Measurements from ENCODE around the gene PCSK4.

Gene PCSK4

GRCh38 chr19:1455336-1456120 lies 34.6 kb downstream of the PCSK4 start:
- Histone ChIP-seq H3K4me1 (ENCODE audit: control insufficient read depth in 2 of 2, insufficient read depth in 2 of 2, low read length in 2 of 2) (peaks cover 8 to 9% of the 10 kb centered on the region in 2 donors), H3K4me3 (ENCODE audit: low read length in 2 of 2) (no peak overlapping the region), H3K36me3 (ENCODE audit: control insufficient read depth in 2 of 2, insufficient read depth in 2 of 2, low read length in 2 of 2) (no peaks in the 10 kb centered on the region), H3K9me3 (ENCODE audit: control insufficient read depth in 2 of 2, low read length in 2 of 2) (no peaks in the 10 kb centered on the region), H3K27ac (ENCODE audit: low read depth in 2 of 2, low read length in 2 of 2) (no peak overlapping the region), H3K9ac (ENCODE audit: low read depth in 1 of 2, low read length in 2 of 2) (no peak overlapping the region), H3K27me3 (ENCODE audit: control insufficient read depth in 2 of 2, insufficient read depth in 2 of 2, low read length in 2 of 2) (peaks cover 43 to 63% of the 10 kb centered on the region in 2 donors)

GRCh38 chr19:1455002-1455335 lies 35.2 kb downstream of the PCSK4 start:
- peaks cover 8 to 9% of the 10 kb centered on the region in 2 donors for H3K4me1 ChIP-seq (ENCODE audit: control insufficient read depth in 2 of 2, insufficient read depth in 2 of 2, low read length in 2 of 2)
- H3K4me3 ChIP-seq (ENCODE audit: low read length in 2 of 2): no peak overlapping the region
- H3K36me3 ChIP-seq (ENCODE audit: control insufficient read depth in 2 of 2, insufficient read depth in 2 of 2, low read length in 2 of 2): no peaks in the 10 kb centered on the region
- no peak overlapping the region for H3K27ac ChIP-seq (ENCODE audit: low read depth in 2 of 2, low read length in 2 of 2)
- peaks cover 46 to 68% of the 10 kb centered on the region in 2 donors for H3K27me3 ChIP-seq (ENCODE audit: control insufficient read depth in 2 of 2, insufficient read depth in 2 of 2, low read length in 2 of 2)
- no peak overlapping the region for H3K9ac ChIP-seq (ENCODE audit: low read depth in 1 of 2, low read length in 2 of 2)
- no peaks in the 10 kb centered on the region for H3K9me3 ChIP-seq (ENCODE audit: control insufficient read depth in 2 of 2, low read length in 2 of 2)

- H3K9me3 ChIP-seq (ENCODE audit: control insufficient read depth in 2 of 2, low read length in 2 of 2): no peaks in the 10 kb centered on the region
- no peak overlapping the region for H3K27ac ChIP-seq (ENCODE audit: low read depth in 2 of 2, low read length in 2 of 2)
- H3K9ac ChIP-seq (ENCODE audit: low read depth in 1 of 2, low read length in 2 of 2): no peak overlapping the region
- peaks cover 8 to 9% of the 10 kb centered on the region in 2 donors for H3K4me1 ChIP-seq (ENCODE audit: control insufficient read depth in 2 of 2, insufficient read depth in 2 of 2, low read length in 2 of 2)
- peaks cover 49 to 72% of the 10 kb centered on the region in 2 donors for H3K27me3 ChIP-seq (ENCODE audit: control insufficient read depth in 2 of 2, insufficient read depth in 2 of 2, low read length in 2 of 2)
- no peak overlapping the region for H3K4me3 ChIP-seq (ENCODE audit: low read length in 2 of 2)
- H3K36me3 ChIP-seq (ENCODE audit: control insufficient read depth in 2 of 2, insufficient read depth in 2 of 2, low read length in 2 of 2): no peaks in the 10 kb centered on the region
Measured at GRCh38 chr19:1453525-1454364, 36.4 kb downstream of the PCSK4 start.

GRCh38 chr19:1452802-1453524 lies 37.2 kb downstream of the PCSK4 start:
- H3K27me3 ChIP-seq (ENCODE audit: control insufficient read depth in 2 of 2, insufficient read depth in 2 of 2, low read length in 2 of 2): peaks cover 46 to 69% of the 10 kb centered on the region in 2 donors
- no peak overlapping the region for H3K9ac ChIP-seq (ENCODE audit: low read depth in 1 of 2, low read length in 2 of 2)
- H3K4me1 ChIP-seq (ENCODE audit: control insufficient read depth in 2 of 2, insufficient read depth in 2 of 2, low read length in 2 of 2): peaks cover 8 to 9% of the 10 kb centered on the region in 2 donors

GRCh38 chr19:1451916-1452801 lies 38.0 kb downstream of the PCSK4 start:
- Histone ChIP-seq H3K4me1 (ENCODE audit: control insufficient read depth in 2 of 2, insufficient read depth in 2 of 2, low read length in 2 of 2) (peaks cover 8 to 9% of the 10 kb centered on the region in 2 donors), H3K27ac (ENCODE audit: low read depth in 2 of 2, low read length in 2 of 2) (no peak overlapping the region), H3K4me3 (ENCODE audit: low read length in 2 of 2) (no peak overlapping the region), H3K9me3 (ENCODE audit: control insufficient read depth in 2 of 2, low read length in 2 of 2) (no peaks in the 10 kb centered on the region), H3K27me3 (ENCODE audit: control insufficient read depth in 2 of 2, insufficient read depth in 2 of 2, low read length in 2 of 2) (peaks cover 50 to 70% of the 10 kb centered on the region in 2 donors), H3K36me3 (ENCODE audit: control insufficient read depth in 2 of 2, insufficient read depth in 2 of 2, low read length in 2 of 2) (no peaks in the 10 kb centered on the region), H3K9ac (ENCODE audit: low read depth in 1 of 2, low read length in 2 of 2) (no peak overlapping the region)

More at GRCh38 chr19:1452802-1453524, 37.2 kb downstream of the PCSK4 start:
- no peak overlapping the region for H3K27ac ChIP-seq (ENCODE audit: low read depth in 2 of 2, low read length in 2 of 2)
- H3K9me3 ChIP-seq (ENCODE audit: control insufficient read depth in 2 of 2, low read length in 2 of 2): no peaks in the 10 kb centered on the region
- no peak overlapping the region for H3K4me3 ChIP-seq (ENCODE audit: low read length in 2 of 2)
- H3K36me3 ChIP-seq (ENCODE audit: control insufficient read depth in 2 of 2, insufficient read depth in 2 of 2, low read length in 2 of 2): no peaks in the 10 kb centered on the region

DNA sequence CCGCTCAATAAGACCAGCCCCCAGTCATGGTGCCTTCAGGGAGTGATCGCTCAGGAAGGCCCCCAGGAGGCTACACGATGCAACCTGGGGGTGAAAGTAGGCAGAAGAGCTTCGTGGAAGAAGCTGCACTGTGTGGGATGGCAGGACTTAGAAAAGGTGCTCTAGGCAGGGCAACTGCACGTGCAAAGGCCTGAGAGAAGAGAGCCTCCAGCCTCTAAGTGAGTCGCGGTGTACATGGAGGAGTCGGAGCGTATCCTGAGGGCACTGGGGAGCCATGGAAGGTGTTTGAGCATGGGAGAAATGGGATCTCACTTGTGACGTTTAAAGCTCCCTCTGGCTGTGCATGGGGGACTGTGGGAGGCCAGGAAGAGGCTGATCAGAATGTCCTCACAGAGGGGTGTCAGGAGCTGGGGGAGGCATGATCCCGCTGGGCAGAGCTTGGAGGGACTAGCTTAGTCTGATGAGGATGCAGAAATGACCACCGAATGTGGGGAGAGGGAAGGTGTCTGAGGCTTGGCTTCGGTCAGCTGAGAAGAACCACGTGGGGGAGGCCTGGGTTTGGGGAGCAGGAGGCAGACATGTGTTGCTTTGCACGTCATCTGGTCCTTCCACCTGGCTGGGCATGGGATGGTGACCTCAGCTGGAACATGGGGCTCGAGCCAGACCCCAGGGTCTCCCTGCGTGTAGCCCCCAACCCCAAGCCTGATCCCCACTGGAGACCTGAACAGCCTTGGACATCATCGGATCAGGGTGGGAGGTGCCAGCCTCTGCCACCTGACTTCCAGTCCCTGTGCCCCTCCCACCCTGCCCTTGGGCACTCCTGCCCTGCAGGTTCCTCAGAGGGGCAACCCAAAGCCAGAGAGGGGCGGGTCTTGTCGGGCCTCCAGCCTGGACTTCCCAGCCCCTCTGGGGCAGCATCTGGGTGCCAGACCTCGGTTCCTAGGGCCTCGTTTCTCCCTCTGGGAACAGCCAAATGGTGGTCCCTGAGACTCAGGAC lies 39.1 kb downstream of the PCSK4 start:
- H3K4me3 ChIP-seq (ENCODE audit: low read length in 2 of 2): no peak overlapping the region
- H3K9me3 ChIP-seq (ENCODE audit: control insufficient read depth in 2 of 2, low read length in 2 of 2): no peaks in the 10 kb centered on the region
- no peak overlapping the region for H3K27ac ChIP-seq (ENCODE audit: low read depth in 2 of 2, low read length in 2 of 2)
- H3K36me3 ChIP-seq (ENCODE audit: control insufficient read depth in 2 of 2, insufficient read depth in 2 of 2, low read length in 2 of 2): no peaks in the 10 kb centered on the region
- H3K9ac ChIP-seq (ENCODE audit: low read depth in 1 of 2, low read length in 2 of 2): no peak overlapping the region
- peaks cover 49 to 74% of the 10 kb centered on the region in 2 donors for H3K27me3 ChIP-seq (ENCODE audit: control insufficient read depth in 2 of 2, insufficient read depth in 2 of 2, low read length in 2 of 2)
- H3K4me1 ChIP-seq (ENCODE audit: control insufficient read depth in 2 of 2, insufficient read depth in 2 of 2, low read length in 2 of 2): peaks cover 5 to 7% of the 10 kb centered on the region in 2 donors

GRCh38 chr19:1449467-1450442 lies 40.4 kb downstream of the PCSK4 start, which contains the start of gene APC2:
TSS of gene APC2 (plus strand) at chr19:1450121. CDS start at chr19:1453002, 2,881 bp downstream.
- no peaks in the 10 kb centered on the region for H3K9me3 ChIP-seq (ENCODE audit: control insufficient read depth in 2 of 2, low read length in 2 of 2)
- no peak within 1 kb of the TSS for H3K9ac ChIP-seq (ENCODE audit: low read depth in 1 of 2, low read length in 2 of 2)
- no peaks in the 10 kb centered on the region for H3K36me3 ChIP-seq (ENCODE audit: control insufficient read depth in 2 of 2, insufficient read depth in 2 of 2, low read length in 2 of 2)
- peaks cover 7 to 8% of the 10 kb centered on the region in 2 donors for H3K4me1 ChIP-seq (ENCODE audit: control insufficient read depth in 2 of 2, insufficient read depth in 2 of 2, low read length in 2 of 2)
- H3K27me3 ChIP-seq (ENCODE audit: control insufficient read depth in 2 of 2, insufficient read depth in 2 of 2, low read length in 2 of 2): peaks cover 51 to 69% of the 10 kb centered on the region in 2 donors
- no peak within 1 kb of the TSS for H3K27ac ChIP-seq (ENCODE audit: low read depth in 2 of 2, low read length in 2 of 2)
- H3K4me3 ChIP-seq (ENCODE audit: low read length in 2 of 2): no peak within 1 kb of the TSS

- Histone ChIP-seq H3K9me3 (ENCODE audit: control insufficient read depth in 2 of 2, low read length in 2 of 2) (no peaks in the 10 kb centered on the region), H3K27ac (ENCODE audit: low read depth in 2 of 2, low read length in 2 of 2) (no peak overlapping the region), H3K9ac (ENCODE audit: low read depth in 1 of 2, low read length in 2 of 2) (no peak overlapping the region), H3K36me3 (ENCODE audit: control insufficient read depth in 2 of 2, insufficient read depth in 2 of 2, low read length in 2 of 2) (no peaks in the 10 kb centered on the region), H3K27me3 (ENCODE audit: control insufficient read depth in 2 of 2, insufficient read depth in 2 of 2, low read length in 2 of 2) (peaks cover 43 to 58% of the 10 kb centered on the region in 2 donors), H3K4me1 (ENCODE audit: control insufficient read depth in 2 of 2, insufficient read depth in 2 of 2, low read length in 2 of 2) (peaks cover 7 to 9% of the 10 kb centered on the region in 2 donors), H3K4me3 (ENCODE audit: low read length in 2 of 2) (no peak overlapping the region)
Measured at GRCh38 chr19:1447944-1448343, 42.2 kb downstream of the PCSK4 start.
